T-helper 2 cell treated with Interferon-gamma antibody and Interleukin-4, amounts not matched to agents 100 ng/mL and 5 ng/mL, for 36 hours (primary cell): Measurements from ENCODE around the gene SPATA31C1. TPM values are rescaled to one million over a fixed set of nuclear protein-coding genes. Genes with fewer than 3 reads are reported as not detected.
"Not testable (repeated sequence)": the region's sequence is repeated elsewhere in the genome, so short reads cannot be mapped to it uniquely, and the experiment has no call there.

Experiments
- intact Hi-C: fragments of 100-400 bp; cut with micrococcal nuclease; formaldehyde crosslinking; loops from one replicate; pipeline ENCODE4 v1.15.1; 2023
- total RNA-seq: library from RNA; stranded (reverse); gene quantifications from 2 replicates; pipeline ENCODE4 v1.2.3, GENCODE V29; 2022

Gene SPATA31C1
- not detected in 2 replicates for total RNA-seq

- intact Hi-C loops = not testable (repeated sequence)
Measured at GRCh38 chr9:87917662-87918061, at the start of gene SPATA31C1. Gene SPATA31C1, plus strand, starts transcription at chr9:87917962.

- intact Hi-C loops = no loop called here
Measured at GRCh38 chr9:87868175-87868574, 49.6 kb upstream of the SPATA31C1 start.

DNA sequence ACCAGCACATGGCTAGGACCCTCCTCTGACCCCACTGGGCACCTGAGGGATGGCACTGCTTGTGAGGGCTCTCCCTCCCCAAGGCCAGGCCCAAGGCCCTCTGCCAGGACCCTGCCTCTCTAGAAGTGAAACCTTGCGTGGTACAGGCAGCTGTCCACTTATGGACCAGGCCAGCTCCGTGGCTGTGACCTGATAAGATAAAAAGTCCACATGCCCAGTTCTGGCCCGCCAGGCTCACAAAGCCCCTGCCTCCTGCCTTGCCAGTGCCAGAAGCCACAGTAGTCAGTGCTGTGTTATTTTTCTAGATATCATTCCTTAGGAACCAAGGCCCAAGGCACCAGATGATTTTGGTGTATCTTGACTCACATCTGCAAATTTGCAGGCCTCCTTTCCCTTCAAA is 49.1 kb upstream of the SPATA31C1 start:
- intact Hi-C loops = no loop called here

GRCh38 chr9:87869082-87869481 is 48.7 kb upstream of the SPATA31C1 start:
- intact Hi-C loops = no loop called here

- intact Hi-C loops = no loop called here
Measured at GRCh38 chr9:87871425-87872078, 46.2 kb upstream of the SPATA31C1 start.

DNA sequence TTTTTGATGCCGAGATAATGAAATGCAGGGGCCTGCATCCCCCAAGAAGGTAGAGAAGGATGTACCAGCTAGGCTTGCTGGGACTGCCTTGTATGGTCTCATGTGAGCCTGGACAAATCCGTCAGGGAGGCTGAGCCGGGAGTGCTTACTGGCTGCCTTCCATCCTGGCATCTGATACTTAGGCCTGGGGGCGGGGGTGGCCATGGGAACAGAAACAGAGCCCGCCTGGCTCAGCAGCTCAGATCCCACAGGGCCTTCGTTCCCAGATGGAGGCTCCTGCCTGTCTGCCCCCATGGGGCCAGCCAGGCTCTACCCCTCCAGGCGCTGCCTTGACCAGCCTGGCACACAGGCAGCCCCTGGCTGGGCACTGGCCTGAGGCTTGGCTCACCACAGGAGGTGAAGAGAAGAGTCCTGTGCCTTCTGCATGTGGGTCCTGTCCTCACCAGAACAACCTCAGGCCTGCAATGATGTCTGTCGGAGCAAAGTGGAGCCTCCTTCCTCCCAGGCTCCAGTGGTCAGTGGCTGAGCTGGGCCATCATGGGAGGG is 45.6 kb upstream of the SPATA31C1 start:
- intact Hi-C loops = no loop called here

DNA sequence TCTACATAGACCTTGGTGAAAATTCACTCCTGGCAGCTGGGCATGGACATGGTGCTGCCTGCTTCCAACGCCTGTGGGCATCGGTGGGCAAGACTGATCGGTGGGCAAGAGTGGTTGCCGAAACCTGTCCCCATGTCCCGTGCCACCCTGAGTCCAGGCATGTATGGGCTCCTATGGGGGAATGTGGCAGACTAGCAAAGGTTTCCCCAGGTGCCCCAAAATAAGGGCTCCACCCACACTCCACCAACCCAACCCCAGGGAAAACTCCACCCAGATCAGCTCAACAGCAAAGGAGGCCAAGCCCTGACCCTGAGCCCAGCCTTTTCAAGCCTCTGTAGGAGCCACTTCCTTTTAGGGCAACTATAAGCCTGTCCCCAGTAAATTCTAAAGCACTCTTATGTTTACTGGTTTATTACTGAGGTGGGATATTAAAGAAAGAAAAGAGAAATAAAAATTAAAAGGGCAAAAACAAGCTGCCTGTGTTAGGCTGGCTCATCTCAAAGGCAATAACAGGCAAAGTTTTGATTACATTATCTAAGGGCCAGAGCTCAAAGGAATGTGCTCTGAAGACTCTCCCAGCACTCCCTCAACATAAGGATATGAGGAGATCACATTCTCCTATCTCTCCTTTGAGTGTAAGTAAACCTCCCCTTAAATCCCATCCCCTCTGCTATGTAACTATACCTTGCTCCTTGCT is 44.0 kb upstream of the SPATA31C1 start:
- intact Hi-C loops = no loop called here

DNA sequence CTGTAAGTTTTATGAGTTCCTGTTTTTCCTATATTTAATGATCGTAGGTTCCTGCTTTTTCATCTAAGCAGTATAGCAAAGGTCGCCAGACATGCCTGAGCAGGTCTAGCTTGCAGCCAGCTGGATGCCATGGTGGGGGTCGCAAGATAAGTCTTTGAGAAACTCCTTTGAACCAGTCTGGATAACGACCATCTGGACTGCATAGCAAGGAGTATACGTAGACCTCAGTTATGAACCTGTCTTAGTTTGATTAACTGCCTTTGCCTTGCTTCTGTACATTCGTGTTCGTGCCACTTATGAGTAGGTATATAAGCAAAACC is 43.5 kb upstream of the SPATA31C1 start:
- intact Hi-C loops = no loop called here

DNA sequence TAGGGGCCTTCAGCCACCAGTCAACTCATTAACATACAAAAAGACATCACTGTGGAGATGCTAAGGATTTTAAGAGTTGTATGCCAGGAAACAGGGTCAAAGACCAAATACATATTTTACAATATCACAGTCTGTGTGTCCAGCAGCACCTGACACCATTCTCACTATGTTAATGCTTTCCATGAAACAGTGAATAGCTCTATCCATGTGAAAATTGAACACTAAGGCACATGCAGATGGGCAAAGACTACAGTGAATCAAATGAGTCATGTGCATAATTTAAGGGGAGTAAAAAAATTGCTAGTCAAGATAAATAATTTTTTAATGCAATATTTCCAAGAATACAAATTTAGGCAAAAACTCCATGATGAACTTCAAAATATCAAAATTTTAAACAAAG is 42.7 kb upstream of the SPATA31C1 start:
- intact Hi-C loops = no loop called here

DNA sequence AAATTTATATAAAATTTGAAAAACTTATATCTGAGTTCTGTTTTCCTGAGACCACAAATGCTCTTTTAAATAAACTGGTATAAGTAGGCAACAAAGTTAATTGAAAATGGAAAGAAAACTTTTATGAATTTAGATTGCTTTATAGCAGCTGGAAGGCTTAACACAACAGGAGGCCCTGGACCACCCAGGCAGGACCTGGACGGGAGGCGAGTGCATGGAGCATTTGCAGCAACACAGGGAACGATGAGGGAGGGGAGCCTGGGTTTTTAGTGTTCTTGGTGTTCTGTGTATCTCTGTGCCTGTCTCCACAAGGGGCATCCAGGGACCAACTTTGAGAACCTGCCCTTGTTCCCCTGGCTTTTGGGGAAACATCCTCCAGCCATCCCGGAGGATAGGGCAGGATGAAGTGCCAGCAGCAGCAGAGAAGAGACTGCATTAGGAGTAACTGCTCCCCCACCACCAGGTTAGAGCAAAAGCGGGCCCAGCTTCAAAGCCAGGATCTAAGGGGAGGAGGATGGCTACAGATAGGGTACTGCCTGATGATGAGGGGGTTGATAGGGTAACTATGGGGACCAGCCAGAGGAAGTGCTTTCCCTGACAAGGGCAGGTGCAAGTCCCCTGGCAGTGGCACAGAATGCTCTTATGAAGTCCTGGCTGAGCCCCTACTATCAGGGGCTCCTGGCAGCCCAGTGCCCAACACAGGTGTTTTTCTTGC is 41.8 kb upstream of the SPATA31C1 start:
- intact Hi-C loops = no loop called here

DNA sequence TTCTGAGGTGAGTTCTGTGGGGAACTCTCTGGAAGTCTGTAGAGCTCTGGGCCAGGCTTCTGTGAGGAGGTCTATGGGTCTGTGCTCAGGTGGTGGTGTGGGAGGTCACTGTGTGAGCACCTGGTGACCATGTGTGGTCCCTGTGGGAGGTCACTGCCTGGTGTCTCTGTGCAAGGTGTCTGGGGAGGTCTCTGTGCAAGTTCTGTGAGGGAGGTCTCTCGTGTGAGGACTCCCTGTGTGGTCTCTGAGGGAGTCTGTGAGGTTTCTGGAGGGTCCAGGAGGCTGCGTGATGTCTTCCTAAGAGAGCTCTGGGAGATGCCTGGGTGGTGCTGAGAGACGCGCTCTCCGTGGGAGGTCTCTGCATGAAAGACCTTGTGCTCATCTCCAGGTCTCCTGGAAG is 41.1 kb upstream of the SPATA31C1 start:
- intact Hi-C loops = no loop called here

GRCh38 chr9:87878989-87879511 is 38.7 kb upstream of the SPATA31C1 start:
- intact Hi-C loops = no loop called here

GRCh38 chr9:87880116-87880515 is 37.6 kb upstream of the SPATA31C1 start:
- intact Hi-C loops = no loop called here

GRCh38 chr9:87880683-87881082 is 37.1 kb upstream of the SPATA31C1 start:
- intact Hi-C loops = no loop called here

DNA sequence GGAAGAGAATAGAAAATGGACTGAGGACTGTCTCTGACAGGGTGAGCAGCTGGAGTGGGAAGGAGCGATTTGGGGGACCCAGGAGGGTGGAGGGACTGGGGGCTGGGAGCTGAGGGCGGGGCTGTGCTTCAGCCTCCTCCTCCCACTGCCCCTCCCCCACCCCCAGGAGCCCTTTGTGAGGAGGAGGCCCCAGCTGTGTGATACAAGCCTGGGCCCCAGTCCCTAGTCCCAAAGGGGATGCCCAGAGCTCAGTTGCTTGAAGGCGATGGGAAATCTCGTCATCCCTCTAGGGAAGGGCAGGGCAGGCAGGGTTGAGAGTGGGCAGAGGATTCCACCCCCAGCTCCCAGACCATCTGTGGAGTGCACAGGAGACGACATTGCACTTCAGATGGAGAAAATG is 35.1 kb upstream of the SPATA31C1 start, which contains the start of gene SPATA31E1:
Gene SPATA31E1, plus strand, starts transcription at position 251 of the 400 bp plus-strand sequence. Its CDS starts 15 bp downstream, at position 266.
- intact Hi-C loops = no loop called here

DNA sequence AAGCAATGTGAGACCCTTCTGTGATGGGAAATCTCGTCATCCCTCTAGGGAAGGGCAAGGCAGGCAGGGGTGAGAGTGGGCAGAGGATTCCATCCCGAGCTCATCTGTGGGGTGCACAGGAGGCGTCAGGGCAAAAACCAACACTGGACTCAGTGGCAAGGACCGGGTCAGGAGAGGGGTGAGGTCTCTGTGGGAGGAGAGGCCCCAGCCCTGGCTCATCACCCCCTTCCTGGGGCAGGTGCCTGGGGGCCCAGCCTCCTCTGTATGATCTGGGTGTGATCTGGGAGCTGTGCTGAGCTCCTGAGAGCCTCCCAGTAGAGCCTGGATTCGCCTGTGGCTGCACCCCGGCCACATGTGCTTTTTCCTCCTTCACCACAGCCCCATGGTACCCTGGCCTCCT is 34.5 kb upstream of the SPATA31C1 start:
- intact Hi-C loops = no loop called here

GRCh38 chr9:87883990-87884389 is 33.8 kb upstream of the SPATA31C1 start:
- intact Hi-C loops = no loop called here

DNA sequence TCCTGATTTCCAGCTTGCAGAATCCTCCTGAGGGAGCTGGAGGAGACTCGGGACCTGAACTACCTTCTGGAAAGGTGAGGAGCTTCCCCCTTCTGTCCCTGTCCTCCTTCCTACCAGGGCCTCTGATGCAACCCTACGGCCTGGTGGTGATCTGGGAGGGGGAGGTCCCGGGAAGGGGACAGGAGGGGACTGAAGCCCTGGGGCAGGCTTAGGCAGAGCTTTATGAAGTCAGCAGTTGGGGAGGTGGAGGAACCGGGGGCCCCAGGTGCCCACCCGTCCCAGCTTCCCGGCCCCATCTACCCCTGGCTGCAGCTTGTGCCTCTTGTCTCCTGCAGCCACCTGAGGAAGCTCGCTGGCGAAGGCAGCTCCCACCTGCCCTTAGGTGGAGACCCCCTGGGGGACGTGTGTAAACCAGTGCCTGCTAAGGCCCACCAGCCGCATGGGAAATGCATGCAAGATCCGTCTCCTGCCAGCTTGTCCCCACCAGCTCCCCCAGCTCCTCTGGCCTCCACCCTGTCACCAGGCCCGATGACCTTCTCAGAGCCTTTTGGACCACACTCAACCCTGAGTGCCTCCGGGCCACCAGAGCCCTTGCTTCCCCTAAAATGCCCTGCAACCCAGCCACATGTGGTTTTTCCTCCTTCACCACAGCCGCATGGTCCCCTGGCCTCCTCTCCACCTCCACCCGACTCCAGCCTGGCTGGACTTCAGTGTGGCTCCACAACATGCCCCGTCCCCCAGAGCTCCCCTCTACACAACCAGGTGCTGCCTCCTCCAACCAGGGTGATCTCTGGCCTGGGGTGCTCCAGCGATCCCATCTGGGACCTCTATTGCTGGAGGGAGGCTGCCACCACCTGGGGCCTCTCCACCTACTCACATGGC is 32.9 kb upstream of the SPATA31C1 start:
- intact Hi-C loops = no loop called here

- intact Hi-C loops = no loop called here
Measured at GRCh38 chr9:87885484-87886189, 32.1 kb upstream of the SPATA31C1 start.

DNA sequence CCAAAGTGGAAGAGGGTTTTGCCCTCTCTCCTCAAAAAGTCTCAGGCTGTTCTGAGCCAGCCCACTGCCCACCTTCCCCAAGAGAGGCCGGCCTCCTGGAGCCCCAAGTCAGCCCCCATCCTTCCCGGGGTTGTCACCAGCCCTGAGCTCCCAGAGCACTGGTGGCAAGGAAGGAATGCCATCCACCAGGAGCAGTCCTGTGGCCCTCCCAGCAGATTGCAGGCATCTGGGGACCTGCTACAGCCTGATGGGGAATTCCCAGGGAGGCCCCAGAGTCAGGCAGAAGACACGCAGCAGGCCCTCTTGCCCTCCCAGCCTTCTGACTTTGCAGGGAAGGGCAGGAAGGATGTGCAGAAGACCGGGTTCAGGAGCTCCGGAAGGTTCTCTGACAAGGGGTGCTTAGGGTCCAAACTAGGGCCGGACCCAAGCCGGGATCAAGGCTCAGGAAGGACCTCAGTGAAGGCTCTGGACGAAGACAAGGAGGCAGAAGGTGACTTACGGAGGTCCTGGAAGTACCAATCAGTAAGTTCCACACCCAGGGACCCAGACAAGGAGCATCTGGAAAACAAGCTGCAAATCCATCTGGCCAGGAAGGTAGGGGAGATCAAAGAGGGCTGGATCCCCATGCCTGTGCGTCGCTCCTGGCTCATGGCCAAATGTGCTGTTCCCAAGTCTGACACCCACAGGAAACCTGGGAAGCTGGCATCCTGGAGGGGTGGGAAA is 31.4 kb upstream of the SPATA31C1 start:
- intact Hi-C loops = no loop called here
